ENCODE measurements around the gene MAP3K12. TPM values are rescaled to one million over a fixed set of nuclear protein-coding genes. Genes with fewer than 3 reads are reported as not detected.

MAP3K12 gene
- polyA plus RNA-seq, 1 donor from 2014 or later = 82.0 TPM

DNA sequence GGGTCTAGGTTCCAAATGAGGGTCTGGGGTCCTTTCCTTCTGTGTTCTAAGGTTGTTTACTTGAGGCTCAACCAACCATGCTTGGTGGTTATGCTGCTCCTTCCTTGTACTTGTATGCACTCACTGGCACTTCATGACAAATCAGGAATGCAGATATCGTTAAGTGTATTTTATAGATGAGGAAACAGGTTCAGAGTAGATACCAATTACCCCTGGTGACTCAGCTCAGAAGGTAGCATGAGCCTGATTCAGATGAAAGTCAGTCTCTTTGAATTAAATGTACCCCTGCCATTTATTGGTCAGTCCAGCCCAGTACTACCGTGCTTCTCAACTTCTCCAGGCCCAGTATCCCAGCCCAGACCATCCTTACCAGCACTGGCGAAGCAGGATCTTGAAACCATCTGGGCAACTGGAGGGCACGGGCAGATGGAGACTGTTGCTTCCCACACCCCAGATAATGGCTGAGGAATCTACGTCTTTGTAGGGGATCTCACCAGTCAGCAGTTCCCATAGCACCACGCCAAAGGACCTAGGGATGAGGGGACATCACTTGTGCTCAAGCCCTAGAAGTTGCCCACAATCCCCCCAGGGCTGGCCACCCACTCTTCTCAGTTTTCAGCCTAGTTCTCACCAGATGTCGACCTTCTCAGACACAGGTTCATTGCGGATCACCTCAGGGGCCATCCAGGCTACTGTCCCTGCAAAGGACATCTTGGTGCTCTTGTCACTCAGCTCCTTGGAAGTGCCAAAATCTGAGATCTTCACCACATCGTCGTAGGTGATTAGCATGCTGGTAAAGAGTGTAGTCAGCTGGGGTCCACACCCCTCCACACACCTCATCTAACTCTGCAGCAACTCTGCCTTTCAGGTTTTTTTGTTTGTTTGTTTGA is 14.3 kb downstream of the MAP3K12 start:
- Histone ChIP-seq H3K79me2 (replicated peaks; ENCODE audit: insufficient read depth, low read length) (peaks cover 20% of the 10 kb centered on the region), H3K9ac (ENCODE audit: low read length) (no peak overlapping the region), H3K9me2 (ENCODE audit: insufficient read depth, low read length) (no peaks in the 10 kb centered on the region), H3K9me3 (ENCODE audit: low read length) (no peaks in the 10 kb centered on the region), H3K4me2 (ENCODE audit: low read length) (no peak overlapping the region), H3K27ac (ENCODE audit: low read length) (no peak overlapping the region), H3K36me3 (ENCODE audit: insufficient read depth, low read length) (no peaks in the 10 kb centered on the region), H4K20me1 (ENCODE audit: insufficient read depth) (peaks cover 7% of the 10 kb centered on the region), H3K4me3 (ENCODE audit: low read length) (no peak overlapping the region), H3K27me3 (ENCODE audit: insufficient read depth, low read depth, low read length) (no peaks in the 10 kb centered on the region), H3F3A (ENCODE audit: insufficient read depth, low read length, poor library complexity, severe bottlenecking) (no peaks in the 10 kb centered on the region), H2AFZ (ENCODE audit: low read depth, low read length) (no peak overlapping the region)
- TF ChIP-seq REST (IDR thresholded peaks at IDR 0.05; ENCODE audit: borderline replicate concordance) (no peak), MXI1 (conservative IDR thresholded peaks at IDR 0.05; ENCODE audit: poor library complexity, severe bottlenecking) (no peak), SMC3 (conservative IDR thresholded peaks at IDR 0.05; ENCODE audit: poor library complexity) (no peak), RAD21 (conservative IDR thresholded peaks at IDR 0.05) (no peak), EP300 (conservative IDR thresholded peaks at IDR 0.05; ENCODE audit: poor library complexity, severe bottlenecking) (no peak), EZH2 (IDR thresholded peaks at IDR 0.05; ENCODE audit: borderline replicate concordance, insufficient read depth, low read length, poor library complexity, severe bottlenecking) (no peak), POLR2AphosphoS5 (IDR thresholded peaks at IDR 0.05) (no peak), TAF1 (IDR thresholded peaks at IDR 0.05; ENCODE audit: low read depth) (no peak)
- TF ChIP-seq, protein P1, sequence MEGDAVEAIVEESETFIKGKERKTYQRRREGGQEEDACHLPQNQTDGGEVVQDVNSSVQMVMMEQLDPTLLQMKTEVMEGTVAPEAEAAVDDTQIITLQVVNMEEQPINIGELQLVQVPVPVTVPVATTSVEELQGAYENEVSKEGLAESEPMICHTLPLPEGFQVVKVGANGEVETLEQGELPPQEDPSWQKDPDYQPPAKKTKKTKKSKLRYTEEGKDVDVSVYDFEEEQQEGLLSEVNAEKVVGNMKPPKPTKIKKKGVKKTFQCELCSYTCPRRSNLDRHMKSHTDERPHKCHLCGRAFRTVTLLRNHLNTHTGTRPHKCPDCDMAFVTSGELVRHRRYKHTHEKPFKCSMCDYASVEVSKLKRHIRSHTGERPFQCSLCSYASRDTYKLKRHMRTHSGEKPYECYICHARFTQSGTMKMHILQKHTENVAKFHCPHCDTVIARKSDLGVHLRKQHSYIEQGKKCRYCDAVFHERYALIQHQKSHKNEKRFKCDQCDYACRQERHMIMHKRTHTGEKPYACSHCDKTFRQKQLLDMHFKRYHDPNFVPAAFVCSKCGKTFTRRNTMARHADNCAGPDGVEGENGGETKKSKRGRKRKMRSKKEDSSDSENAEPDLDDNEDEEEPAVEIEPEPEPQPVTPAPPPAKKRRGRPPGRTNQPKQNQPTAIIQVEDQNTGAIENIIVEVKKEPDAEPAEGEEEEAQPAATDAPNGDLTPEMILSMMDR (IDR thresholded peaks at IDR 0.05; ENCODE audit: poor library complexity, severe bottlenecking) = no peak

DNA sequence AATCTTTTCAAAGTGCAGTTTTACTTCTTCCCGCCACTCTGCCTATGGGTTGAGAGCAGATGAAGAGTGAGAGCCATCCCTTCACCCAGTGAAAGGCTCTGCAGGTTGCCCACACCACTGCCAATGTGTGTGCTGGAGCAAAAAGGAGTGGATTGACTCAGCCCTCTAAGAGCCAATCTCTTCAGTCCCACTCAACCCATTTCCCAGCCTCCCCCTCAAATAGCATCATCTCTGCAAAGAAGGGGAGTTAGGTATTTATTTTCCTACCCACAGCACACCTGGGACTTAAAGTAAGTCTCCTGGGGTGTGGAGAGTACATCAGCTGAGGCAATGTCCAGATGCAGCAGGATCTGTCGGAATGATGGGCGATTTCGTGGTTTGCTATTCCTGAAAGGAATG is 15.3 kb downstream of the MAP3K12 start:
- H4K20me1 ChIP-seq (ENCODE audit: insufficient read depth) = peaks cover 7% of the 10 kb centered on the region
- no peaks in the 10 kb centered on the region for H3K27me3 ChIP-seq (ENCODE audit: insufficient read depth, low read depth, low read length)
- no peaks in the 10 kb centered on the region for H3K9me2 ChIP-seq (ENCODE audit: insufficient read depth, low read length)
- no peak overlapping the region for H3K4me3 ChIP-seq (ENCODE audit: low read length)
- H3K27ac ChIP-seq (ENCODE audit: low read length) = no peak overlapping the region
- no peaks in the 10 kb centered on the region for H3K9me3 ChIP-seq (ENCODE audit: low read length)
- H3K9ac ChIP-seq (ENCODE audit: low read length) = no peak overlapping the region
- no peak overlapping the region for H2AFZ ChIP-seq (ENCODE audit: low read depth, low read length)
- H3K4me2 ChIP-seq (ENCODE audit: low read length) = no peak overlapping the region
- H3K79me2 ChIP-seq (replicated peaks; ENCODE audit: insufficient read depth, low read length) = peaks cover 13% of the 10 kb centered on the region
- H3F3A ChIP-seq (ENCODE audit: insufficient read depth, low read length, poor library complexity, severe bottlenecking) = no peaks in the 10 kb centered on the region
- H3K36me3 ChIP-seq (ENCODE audit: insufficient read depth, low read length) = no peaks in the 10 kb centered on the region
- TF ChIP-seq EZH2 (IDR thresholded peaks at IDR 0.05; ENCODE audit: borderline replicate concordance, insufficient read depth, low read length, poor library complexity, severe bottlenecking) (no peak), MXI1 (conservative IDR thresholded peaks at IDR 0.05; ENCODE audit: poor library complexity, severe bottlenecking) (no peak), REST (IDR thresholded peaks at IDR 0.05; ENCODE audit: borderline replicate concordance) (no peak), POLR2AphosphoS5 (IDR thresholded peaks at IDR 0.05) (no peak), TAF1 (IDR thresholded peaks at IDR 0.05; ENCODE audit: low read depth) (no peak), RAD21 (conservative IDR thresholded peaks at IDR 0.05) (no peak), SMC3 (conservative IDR thresholded peaks at IDR 0.05; ENCODE audit: poor library complexity) (no peak)

Data from neural cell (in vitro differentiated cells).